ENCODE data around the gene S100A1. TPM values are rescaled to one million over a fixed set of nuclear protein-coding genes. Genes with fewer than 3 reads are reported as not detected.
A peak's percentile ranks its signal among the peaks of the same experiment; 100 is the strongest.

S100A1 gene
- total RNA-seq, 1 donor from 2014 or later, result not detected

GRCh38 chr1:153643816-153644215, 15.6 kb downstream of the S100A1 start:
- Histone ChIP-seq H3K27me3 (no peaks in the 10 kb centered on the region), H3K36me3 (peaks cover 61 to 81% of the 10 kb centered on the region in 2 donors), H3K27ac (peak overlapping the region; percentile 14 to 15), H3K4me3 (no peak overlapping the region), H3K4me1 (peaks cover 0 to 3% of the 10 kb centered on the region in 2 donors), H3K9me3 (no peaks in the 10 kb centered on the region)
- intact Hi-C loops (cut with DNase I), result no loop called here
- TF ChIP-seq CTCF (IDR thresholded peaks at IDR 0.05), result no peak
- no peak for DNase-seq (ENCODE audit: low spot score in 2 of 2)

GRCh38 chr1:153646672-153647345, 18.6 kb downstream of the S100A1 start:
- TF ChIP-seq CTCF (IDR thresholded peaks at IDR 0.05), result no peak
- Histone ChIP-seq H3K27ac (no peak overlapping the region), H3K27me3 (no peaks in the 10 kb centered on the region), H3K9me3 (no peaks in the 10 kb centered on the region), H3K36me3 (peaks cover 36 to 51% of the 10 kb centered on the region in 2 donors), H3K4me1 (peaks cover 5 to 10% of the 10 kb centered on the region in 2 donors), H3K4me3 (no peak overlapping the region)
- intact Hi-C loops (cut with DNase I), result no loop called here
- DNase-seq (ENCODE audit: low spot score in 2 of 2), result no peak

DNA sequence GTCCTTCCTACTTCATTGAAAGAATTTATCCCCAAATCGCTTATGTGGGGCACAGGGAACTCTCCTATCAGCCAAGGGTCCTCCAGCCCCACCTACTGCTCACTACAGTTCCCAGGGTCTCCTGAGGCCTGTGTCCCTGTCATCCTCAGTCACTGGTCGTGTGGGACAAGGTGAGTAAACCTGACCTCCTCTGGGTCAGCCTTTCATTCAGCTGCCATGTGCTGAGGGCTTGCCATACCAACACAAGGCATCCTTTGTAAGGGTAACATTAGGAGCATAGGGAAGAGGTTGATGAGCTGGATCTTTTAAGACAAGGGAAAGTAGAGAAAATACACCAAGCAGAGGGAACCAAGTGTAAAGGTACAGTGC, 19.1 kb downstream of the S100A1 start:
- Histone ChIP-seq H3K27me3 (no peaks in the 10 kb centered on the region), H3K4me1 (peaks cover 5 to 10% of the 10 kb centered on the region in 2 donors), H3K4me3 (no peak overlapping the region), H3K27ac (no peak overlapping the region), H3K9me3 (no peaks in the 10 kb centered on the region), H3K36me3 (peaks cover 32 to 46% of the 10 kb centered on the region in 2 donors)
- no peak for TF ChIP-seq CTCF (IDR thresholded peaks at IDR 0.05)
- intact Hi-C loops (cut with DNase I), result no loop called here
- DNase-seq (ENCODE audit: low spot score in 2 of 2), result no peak

GRCh38 chr1:153648000-153648643, 19.9 kb downstream of the S100A1 start:
- no peak overlapping the region for H3K4me3 ChIP-seq
- intact Hi-C loops (cut with DNase I), result no loop called here
- H3K9me3 ChIP-seq, result no peaks in the 10 kb centered on the region

GRCh38 chr1:153649137-153649862, 21.1 kb downstream of the S100A1 start:
- Histone ChIP-seq H3K4me3 (no peak overlapping the region), H3K27me3 (no peaks in the 10 kb centered on the region), H3K9me3 (no peaks in the 10 kb centered on the region), H3K27ac (peak overlapping the region in 1 of 2 donors; percentile 29), H3K36me3 (peaks cover 12 to 26% of the 10 kb centered on the region in 2 donors), H3K4me1 (peaks cover 5 to 12% of the 10 kb centered on the region in 2 donors)
- DNase-seq (ENCODE audit: low spot score in 2 of 2), result peak in 1 of 2 donors; percentile 55
- no peak for TF ChIP-seq CTCF (IDR thresholded peaks at IDR 0.05)
- intact Hi-C loops (cut with DNase I), result no loop called here

More at GRCh38 chr1:153648000-153648643, 19.9 kb downstream of the S100A1 start:
- no peak for TF ChIP-seq CTCF (IDR thresholded peaks at IDR 0.05)
- DNase-seq (ENCODE audit: low spot score in 2 of 2), result peak in 1 of 2 donors; percentile 41
- Histone ChIP-seq H3K36me3 (peaks cover 24 to 38% of the 10 kb centered on the region in 2 donors), H3K27me3 (no peaks in the 10 kb centered on the region), H3K4me1 (peaks cover 5 to 12% of the 10 kb centered on the region in 2 donors), H3K27ac (no peak overlapping the region)
